HG02981 (cell line): ENCODE measurements around the gene FNDC5.

Experiments
- ATAC-seq: cut with Tn5 transposase; IDR thresholded peaks from one replicate; pipeline ENCODE4 v1.9.1; 2021; ENCODE audit warnings: mild to moderate bottlenecking, moderate library complexity; ENCODE audit not compliant: unreplicated experiment

The FNDC5 gene

DNA sequence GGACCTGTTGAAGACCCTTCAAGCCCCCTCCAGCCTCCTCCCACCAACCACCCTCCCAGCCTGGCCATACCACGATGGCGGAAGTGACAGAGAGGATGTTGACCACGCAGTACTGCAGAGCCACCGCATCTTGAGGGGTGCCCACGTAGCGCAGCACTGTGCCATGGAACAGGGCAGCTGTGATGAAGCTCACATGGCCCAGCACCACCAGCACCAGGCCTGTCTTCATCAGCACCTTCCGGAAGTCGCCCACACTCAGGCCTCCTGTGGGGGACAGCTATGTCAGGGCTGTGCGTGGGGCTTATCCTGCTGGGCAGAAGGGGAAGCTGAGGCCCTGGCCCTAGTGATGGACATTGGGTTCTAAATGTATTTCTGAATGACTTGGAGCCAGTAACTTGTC is 27.3 kb upstream of the FNDC5 start:
- ATAC-seq = no peak

DNA sequence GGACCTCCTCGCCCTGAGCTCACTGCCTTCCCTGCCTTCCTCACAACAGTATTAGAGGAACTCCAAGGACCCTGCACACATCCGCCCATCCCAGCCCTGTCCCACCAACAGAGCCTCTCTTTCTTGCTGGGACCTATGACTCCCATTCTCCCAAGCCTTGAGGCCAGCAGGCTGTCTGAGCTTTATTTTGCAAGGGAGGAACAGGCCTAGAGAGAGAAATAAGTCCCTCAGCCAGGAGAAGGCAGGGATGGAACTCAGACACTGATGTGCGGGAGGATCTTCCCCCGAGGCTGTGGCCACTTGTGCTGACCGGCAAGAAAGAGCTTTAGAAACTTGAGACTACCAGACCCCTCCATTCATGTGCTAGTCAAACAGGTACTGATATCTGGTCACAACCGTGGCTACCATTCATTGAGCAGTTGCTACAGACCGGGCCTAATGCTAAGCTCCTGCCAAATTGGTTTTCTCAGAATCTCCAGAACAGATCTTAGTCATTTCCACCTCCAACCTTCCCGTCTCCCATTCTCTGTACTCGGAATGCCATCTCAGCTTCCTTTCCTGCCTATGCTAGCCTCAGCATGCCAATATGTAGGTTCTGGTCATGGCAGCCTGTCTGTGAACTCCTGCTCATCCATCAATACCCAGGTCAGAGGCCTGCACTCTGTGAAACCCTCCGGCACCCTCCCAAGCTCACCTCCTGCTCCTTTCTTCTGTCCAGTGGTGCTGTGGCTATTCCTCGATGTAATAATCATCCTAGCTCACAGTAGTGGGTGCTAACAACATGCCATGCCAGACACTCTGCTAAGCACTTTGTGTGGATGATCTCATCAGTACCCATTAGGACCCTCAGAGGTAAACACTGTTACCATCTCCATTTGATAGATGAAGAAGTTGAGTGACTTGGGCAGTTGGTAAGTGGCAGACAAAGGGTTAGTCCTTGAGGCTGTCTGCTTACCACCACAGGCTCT is 26.7 kb upstream of the FNDC5 start:
- ATAC-seq = no peak

DNA sequence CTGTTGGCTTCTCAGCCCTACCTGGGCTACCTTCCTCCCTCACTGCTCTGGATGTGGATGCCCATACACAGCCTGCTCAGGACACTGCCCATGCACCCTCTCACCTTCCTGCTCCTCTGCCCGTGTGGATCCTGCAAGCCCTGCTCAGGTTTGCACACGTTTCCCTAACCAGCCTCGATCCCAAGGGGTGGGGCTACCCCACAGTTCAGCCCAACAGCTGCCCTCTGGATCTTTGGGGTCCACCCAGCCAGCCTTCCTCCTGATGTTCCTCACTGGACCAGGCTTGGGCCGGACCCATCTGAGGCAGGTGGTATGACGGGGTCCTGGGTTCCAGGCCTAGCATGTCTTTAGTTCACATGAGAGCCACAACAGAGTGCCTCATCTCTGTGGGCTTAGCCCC is 25.7 kb upstream of the FNDC5 start:
- no peak for ATAC-seq

DNA sequence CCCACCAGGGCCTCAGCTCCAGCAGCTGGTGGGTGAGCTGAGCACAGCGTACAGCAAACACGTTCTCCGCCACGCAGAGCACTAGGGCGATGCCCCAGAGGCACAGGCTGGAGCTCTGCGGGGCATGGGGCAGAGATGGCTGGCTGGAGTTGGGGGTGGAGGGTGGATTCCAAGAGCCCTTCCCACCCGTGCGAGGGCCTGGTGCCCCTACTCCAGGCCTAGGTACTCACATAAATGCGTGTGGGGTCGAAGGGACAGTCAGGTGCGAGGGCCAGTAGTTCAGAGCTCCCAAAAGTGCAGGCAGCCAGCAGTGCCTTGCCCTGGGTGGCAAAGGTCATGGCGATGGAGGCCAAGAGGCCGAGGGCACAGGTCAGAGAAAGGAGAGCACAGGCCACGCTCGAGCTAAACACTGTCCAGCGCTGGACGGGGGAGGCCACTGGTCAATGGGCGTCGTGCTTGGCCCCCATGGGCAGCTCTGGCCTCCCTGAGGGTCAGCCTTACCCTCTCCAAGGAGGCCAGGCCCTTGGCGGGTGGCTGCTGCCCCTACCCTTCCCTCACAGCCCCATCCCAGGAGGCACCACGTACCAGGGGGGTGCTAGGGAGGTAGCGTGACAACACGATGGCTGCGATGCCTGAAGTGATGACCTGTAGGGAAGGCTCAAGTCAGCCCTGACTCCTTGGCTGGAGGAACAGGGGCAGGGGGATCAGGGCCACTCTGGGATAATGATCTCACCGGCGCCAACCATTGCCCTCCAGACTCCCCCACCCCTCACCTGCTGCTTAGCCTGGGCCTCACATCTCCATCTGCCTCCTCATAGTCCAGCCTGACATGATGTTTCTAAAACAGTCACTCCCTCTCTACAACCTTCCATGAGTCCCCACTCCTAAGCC is 24.9 kb upstream of the FNDC5 start:
- ATAC-seq = no peak

DNA sequence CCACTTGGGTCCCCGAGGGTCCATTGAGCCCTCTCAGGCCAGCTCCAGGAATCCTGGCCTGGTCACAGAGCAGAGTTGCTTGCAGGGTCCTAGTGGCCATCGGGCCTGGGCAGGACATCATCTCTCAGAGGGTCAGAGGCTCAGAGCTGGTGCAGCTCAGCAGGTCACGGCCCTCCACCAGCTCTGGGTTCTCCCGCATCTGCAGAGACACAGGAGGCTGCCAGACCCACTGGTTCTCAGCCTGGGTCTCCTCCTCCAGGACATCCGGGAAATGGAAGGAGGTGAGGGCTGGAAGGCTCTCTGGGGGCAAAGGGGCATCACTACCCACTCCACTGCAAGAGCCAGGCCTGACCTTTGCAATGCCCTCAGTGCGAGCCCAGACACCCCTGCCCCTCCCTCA is 24.0 kb upstream of the FNDC5 start:
- ATAC-seq = no peak

DNA sequence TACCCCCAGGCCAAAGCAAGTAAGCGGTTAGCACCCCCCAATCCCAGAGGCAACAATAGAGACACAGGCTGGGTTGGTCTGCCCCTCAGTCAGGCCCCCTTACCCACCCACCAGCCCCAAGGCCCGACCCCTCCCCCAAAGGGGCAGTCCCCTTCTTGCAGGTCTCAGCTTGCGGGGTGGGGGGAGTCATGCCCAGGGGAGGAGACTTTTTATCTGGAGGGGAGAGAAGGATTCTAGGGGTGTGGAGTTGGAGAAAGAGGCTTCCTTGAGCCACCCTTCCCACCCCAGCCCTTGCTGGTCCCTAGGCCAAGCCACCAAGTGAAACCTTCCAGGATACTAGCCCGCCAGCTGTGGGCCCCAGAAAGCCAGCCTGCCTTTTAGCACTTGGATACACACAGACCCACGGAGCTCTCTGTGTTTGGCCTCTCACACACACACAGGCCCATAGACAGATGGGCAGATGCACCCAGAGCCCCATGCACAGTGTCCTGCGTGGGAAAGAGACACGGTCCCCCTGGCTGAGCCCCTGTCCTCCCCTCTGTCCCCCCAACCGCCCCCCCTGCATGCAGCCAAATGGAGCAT is 23.4 kb upstream of the FNDC5 start:
- ATAC-seq = no peak

DNA sequence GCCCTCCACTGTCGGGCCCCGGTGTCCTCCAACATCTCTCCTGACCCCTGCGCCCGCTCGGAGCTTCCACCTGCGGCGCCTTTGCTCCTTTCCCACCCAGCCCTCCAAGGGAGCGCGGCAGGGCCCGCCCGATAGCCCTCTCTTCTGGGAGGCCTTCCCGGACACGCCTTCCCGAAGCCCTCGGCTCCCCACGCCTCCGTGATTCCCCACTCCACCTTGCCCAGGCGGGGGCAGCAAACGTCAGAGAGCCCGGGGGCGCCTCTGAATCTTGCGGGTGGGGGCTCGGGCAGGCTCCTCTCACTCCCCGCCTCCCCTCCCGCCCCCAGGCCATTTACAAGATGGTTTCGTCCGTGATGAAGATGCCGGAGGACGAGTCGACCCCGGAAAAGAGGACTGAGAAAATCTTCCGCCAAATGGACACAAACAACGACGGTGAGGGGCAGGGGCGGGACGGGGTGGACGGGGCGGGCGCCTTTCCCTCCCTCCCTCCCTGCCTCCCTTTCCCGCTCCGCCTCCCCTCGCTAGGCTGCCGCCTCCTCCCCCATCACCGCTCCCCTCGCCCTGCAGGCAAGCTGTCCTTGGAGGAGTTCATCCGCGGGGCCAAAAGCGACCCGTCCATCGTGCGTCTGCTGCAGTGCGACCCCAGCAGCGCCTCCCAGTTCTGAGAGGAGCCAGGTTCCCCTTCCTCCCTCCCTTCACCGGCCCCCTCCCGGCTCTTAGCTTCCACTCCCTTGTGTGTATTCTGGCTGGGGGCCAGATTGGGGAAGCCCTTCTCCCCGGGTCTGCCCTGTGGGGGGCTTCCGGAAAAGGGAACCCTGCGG is 22.7 kb upstream of the FNDC5 start:
- no peak for ATAC-seq

DNA sequence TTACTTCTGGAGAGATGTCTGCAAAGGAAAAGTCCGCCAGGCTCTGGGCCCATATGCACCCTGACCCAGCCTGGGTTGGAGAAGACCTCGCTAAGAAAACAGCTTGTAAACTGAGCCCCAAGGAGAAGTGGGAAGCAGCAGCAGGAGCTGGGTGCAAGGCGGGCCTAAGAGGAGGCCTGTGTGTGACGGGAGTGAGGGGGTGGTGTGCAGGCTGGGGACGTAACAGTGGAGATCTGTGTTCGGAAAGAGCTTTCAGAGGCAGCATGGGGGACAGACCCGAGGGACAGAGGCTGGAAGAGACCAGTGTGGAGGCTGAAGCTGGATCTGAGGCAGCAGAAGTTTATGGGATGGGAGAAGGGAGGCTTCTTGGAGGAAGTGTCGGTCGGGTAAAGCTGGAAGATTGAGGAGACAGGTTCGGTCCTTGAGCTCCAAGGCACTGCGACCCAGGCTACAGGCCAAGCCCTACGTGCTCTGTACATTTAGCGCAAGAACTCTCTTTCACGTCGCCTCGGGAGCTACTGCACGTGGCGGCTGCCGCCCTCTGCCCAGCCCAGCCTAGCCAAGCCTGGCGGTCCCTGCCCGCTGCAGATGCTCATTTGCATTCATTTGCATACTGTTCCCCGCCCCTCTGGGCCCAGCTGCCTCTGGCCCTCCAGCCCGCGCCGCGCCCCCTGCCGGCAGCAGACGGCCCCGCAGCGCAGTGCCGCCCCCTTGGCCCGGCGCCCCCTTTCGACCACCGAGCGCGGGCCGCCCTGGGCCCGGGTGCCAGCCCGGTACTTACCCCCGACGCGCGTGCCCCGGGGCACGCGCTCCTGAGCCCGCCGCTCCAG is 21.9 kb upstream of the FNDC5 start:
- ATAC-seq = no peak

DNA sequence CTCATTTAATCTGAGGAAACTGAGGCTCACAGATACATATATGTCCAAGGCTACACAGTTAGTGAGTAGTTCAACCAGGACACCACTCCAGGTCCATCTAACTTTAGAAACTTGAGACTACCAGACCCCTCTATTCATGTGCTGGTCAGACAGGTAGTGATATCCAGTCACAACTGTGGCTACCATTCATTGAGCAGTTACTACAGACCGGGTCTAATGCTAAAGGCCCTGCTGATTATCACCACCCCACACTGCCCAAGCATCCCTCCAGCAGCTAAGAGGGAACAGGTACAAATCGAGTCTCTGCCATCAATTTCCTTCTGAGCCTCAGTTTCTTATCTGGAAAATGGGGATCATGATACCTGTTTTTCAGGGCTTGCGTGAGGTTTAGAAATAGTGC is 20.9 kb upstream of the FNDC5 start:
- no peak for ATAC-seq

DNA sequence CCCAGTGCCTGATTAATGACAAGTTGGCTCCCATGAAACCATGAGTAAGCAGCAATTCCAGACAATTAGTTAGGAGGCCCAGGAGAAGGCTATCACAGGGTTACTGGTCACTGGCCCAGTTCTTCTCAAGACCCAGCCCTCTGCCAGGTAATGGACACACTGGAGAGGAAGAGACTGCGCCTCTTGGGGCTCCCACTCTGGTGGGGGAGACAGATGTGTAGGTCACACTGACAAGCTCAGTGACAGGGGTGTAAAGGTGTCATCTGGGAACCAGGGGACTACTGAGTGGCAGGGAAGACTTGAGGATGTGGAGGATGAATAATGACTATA is 20.5 kb upstream of the FNDC5 start:
- no peak for ATAC-seq

DNA sequence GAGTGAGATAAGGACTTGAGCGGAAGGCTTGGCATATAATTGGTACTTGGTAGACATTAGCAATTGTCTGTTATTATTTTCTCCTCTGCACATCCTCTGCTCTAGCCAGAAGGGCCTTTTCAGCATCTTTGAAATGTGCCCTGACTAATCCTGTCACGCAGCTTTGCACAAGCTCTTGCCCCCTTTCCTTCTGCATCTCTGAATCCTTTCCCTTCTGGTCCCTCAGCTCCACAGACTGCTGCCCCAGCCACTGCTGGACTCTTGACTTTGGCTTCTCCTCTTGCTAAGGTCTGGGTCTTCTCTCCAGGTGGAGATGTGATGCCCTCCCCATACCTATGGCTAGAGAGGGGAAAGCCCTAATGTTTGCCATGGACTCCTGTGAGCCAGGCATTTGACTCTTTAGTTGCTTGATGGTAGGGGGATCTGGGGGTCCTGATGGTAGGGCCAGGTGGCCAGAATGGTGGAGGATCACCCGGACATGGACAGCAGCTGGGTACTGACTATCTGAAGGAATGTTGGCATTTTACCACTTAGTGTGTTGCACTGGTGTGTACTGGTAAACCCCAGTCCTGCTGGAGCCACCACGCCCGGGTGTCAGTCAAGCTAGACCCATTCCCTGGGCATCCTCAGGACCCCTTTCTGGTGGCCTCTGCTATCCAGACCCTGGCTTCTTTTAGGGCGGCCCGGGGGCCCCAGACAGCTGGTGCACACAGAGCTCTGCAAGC is 20.0 kb upstream of the FNDC5 start:
- ATAC-seq = no peak

DNA sequence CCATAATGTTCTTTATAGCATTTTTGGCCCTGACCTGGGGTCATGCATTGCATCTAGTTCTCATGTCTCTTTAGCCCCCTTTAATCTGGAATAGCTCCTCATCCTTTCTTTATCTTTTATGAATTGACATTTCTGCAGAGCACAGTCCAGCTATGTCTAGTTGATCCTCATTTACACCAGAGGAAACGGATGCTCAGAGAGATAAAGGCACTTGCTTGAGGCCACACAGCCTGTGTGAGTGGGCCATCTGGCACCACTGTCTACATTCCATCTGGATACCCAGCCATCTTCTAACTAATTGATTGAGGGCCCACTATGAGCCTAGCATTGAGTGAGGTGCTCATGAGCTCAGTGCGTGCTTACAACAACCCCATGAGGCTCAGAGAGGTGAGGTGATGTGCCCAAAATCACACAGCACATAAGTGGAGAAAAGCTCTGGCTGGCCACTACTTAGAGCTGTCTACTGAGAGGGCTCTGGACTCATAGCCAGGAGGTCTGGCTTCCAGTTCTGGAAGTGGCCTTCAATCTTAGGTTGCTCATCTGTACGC is 19.1 kb upstream of the FNDC5 start:
- no peak for ATAC-seq

DNA sequence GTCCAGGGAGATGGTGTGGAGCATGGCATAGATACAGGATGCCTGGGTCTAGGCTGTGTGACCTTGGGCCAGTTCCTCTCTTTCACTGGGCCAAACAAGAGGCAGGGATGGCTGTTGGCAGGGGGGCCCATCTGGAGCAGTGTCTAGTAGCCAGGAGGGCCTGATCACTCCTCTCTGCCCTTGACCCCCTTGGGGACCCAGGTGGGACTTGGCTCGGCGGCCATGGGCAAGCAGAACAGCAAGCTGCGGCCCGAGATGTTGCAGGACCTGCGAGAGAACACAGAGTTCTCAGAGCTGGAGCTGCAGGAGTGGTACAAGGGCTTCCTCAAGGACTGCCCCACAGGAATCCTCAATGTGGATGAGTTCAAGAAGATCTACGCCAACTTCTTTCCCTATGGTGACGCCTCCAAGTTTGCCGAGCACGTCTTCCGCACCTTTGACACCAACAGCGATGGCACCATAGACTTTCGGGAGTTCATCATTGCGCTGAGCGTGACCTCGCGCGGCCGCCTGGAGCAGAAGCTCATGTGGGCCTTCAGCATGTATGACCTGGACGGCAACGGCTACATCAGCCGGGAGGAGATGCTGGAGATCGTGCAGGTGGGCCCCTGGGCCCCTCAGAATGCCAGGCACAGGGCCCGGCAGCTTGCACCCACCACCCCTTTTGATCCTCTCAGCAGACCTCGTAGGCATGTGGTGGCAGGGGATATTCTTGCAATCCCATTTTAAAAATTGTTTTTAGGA is 18.1 kb upstream of the FNDC5 start:
- ATAC-seq = no peak

DNA sequence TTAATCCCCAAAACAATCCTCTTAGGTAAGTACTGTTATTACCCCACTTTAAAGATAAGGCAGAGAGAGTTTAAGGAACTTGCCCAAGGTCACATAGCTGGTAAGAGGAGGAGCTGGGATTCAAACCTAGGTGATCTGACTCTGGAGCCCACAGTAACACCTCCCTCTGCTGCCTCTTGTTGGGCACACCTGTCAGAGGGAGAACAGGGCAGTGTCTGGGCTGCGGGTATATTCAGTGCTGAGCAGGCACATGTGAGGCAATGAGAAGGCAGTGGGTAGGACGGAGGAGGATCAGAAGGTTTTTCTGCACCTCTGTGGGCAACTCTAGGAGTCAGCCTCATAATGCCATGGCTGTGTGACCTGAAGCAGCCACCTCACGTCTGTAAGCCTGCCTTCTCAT is 17.4 kb upstream of the FNDC5 start:
- ATAC-seq = no peak

DNA sequence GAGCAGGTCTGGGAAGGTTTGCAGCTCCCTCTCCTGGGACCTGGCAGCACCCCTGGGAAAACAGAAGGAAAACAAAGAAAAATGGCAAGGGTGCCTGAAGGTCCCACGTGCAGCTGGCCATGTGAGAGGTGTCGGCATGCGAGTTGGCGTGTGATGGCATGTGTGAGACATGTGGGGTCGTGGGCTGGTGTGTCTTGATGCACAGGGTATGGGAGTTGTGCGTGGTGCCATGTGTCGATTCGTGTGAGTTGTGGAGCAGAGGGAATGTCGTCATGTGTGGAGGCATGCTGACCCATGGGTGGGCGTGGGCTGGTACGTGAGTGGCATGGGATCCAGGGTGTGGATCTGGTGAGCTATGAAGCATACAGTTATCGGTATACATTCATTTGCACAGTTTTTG is 16.9 kb upstream of the FNDC5 start:
- ATAC-seq = no peak

DNA sequence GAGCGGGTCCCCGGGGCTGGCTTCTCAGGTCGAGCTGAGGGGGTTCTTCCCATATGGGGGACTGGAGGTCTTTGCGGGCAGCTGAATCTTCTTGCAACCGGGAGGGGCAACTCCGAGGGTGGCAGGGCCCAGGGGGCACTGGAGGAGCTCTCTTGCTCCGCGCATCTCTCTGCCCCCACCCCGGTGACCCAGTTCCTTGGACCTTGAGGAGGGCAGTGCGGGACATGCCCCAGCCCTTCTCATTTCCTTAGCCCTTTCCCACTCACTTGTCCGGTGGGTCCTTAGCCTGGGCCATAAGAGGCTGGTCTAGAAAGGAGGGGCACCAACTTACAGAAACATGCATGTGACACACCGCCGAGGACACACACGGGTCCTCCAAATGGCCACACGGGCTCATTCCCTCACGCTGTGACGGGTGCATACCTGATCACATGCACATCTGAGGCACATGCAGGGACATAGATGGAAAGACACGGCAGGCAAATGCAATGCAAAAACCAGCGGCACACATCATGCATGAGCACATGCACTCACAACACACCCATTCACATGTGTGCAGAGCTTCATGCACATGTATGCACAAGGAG is 16.2 kb upstream of the FNDC5 start:
- no peak for ATAC-seq

DNA sequence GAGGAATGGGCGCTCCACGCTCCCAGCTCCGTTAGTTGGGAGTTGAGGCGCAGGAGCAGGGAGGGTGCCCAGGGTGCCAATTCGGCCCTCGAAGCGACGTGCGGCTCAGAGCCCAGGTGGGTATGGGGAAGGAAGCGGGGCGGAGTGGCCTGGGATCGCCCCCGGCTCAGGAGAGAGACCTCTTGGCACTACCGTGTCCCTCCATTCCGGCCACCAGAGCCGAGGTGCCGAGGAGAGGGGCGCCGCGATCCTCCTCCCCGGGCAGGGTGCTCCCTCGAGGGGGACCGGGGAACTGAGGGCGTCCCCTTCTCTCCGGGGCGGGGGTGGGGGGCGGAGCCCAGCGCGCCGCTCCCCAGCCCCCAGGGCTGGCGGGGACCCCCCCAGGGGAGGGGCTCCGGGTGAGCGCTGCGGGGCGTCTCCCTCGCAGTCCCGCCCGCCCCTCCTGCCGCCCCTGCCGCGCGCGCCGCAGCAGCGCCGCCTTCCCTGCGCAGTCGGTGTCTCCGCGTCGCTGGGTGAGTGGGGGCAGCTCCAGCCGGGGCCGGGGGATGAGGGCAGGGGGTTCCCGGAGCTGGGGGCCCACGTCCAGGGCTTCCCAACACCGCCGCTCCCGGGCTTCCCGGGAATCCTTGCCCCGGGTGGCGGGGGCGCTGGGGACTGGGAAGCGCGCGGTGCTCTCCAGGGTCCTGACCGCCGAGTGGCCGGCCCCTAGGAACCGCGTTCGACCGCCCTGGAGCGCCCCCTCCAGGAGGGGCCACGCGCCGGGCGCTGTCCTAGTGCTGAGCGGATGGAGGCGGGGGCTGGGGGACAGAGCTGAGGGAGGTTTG is 15.5 kb upstream of the FNDC5 start, which contains the start of gene HPCA:
HPCA (plus strand) TSS at position 488 of the 824 bp plus-strand sequence. CDS start 2,408 bp downstream, outside the sequence.
- no peak for ATAC-seq
